Measurements from ENCODE around the gene AGR3. TPM values are rescaled to one million over a fixed set of nuclear protein-coding genes. Genes with fewer than 3 reads are reported as not detected.
A peak's percentile ranks its signal among the peaks of the same experiment; 100 is the strongest.
"Not testable (repeated sequence)": the region's sequence is repeated elsewhere in the genome, so short reads cannot be mapped to it uniquely, and the experiment has no call there.

AGR3 gene
- total RNA-seq, 1 experiment from 2014 or later: not detected

DNA sequence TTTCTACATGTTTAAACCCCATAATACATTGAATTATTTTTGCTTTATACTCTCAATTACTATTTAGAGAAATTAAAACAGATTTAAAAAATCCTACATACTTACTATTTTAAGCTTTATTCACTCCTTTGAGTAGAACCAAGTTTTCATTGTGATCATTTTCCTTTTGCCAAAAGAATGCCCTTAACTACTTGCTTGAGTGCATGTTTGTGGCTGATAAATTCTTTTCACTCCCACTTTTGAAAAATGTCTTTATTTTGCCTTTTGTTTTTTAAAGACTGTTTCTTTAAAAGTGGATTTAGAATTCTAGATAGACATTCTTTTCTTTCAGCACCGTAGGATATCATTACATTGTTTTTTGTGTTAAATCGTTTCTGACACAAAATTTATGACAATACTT is 22.3 kb upstream of the AGR3 start:
- in situ Hi-C loops (cut with HindIII; ENCODE audit: low pct_unique_long_range_greater_than_20kb, low sequenced_read_pairs): no loop called here
- no peak for DNase-seq (ENCODE audit: low read depth)

- DNase-seq (ENCODE audit: low read depth): no peak
- in situ Hi-C loops (cut with HindIII; ENCODE audit: low pct_unique_long_range_greater_than_20kb, low sequenced_read_pairs): no loop called here
These were observed 18.5 kb upstream of the AGR3 start for GRCh38 chr7:16900209-16900768.

GRCh38 chr7:16891874-16892643 is 10.3 kb upstream of the AGR3 start:
- no peak for DNase-seq (ENCODE audit: low read depth)
- in situ Hi-C loops (cut with HindIII; ENCODE audit: low pct_unique_long_range_greater_than_20kb, low sequenced_read_pairs): no loop called here

DNA sequence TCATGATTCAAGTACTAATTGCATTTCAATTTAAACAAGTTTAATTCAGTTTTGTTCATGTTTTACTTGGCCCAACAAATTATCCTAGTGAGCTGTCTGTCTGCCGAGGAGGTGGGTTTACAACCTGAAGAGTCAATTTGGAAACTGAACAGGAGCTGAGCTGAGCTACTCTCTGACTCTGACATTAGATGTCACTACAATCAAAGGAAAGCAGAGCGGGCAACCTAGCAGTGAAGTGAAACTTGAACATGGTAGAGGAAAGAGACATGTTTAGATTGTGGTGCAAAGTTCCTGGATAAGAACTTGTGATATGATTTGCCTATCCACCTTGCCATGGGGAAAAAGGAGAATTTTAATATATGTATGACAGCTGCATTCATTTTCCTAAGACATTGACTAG is 9.6 kb upstream of the AGR3 start:
- in situ Hi-C loops (cut with HindIII; ENCODE audit: low pct_unique_long_range_greater_than_20kb, low sequenced_read_pairs): no loop called here
- peak; percentile 9 for DNase-seq (ENCODE audit: low read depth)

GRCh38 chr7:16889851-16890415 is 8.2 kb upstream of the AGR3 start:
- in situ Hi-C loops (cut with HindIII; ENCODE audit: low pct_unique_long_range_greater_than_20kb, low sequenced_read_pairs): no loop called here

GRCh38 chr7:16889305-16889704 is 7.5 kb upstream of the AGR3 start:
- in situ Hi-C loops (cut with HindIII; ENCODE audit: low pct_unique_long_range_greater_than_20kb, low sequenced_read_pairs): no loop called here
- DNase-seq (ENCODE audit: low read depth): no peak

More at GRCh38 chr7:16889851-16890415, 8.2 kb upstream of the AGR3 start:
- no peak for DNase-seq (ENCODE audit: low read depth)

DNA sequence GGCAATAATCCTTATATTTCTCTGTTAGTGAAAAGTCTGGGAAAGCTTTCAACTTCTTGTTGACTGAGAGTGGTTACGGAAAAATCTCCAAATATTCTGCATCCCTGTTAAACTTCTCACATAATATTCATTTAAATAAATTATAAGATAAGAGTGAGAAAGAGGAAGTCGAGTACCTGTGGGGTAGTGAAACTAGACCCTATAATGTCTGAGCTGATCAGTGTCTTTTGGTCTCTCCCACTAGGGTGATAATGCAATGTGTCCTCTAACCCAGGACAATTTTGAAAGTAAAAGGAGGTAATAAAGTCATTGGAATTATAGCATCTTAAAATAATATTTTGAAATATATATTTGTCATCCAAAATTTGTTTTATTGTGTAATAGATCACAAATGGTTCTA is 2.1 kb upstream of the AGR3 start:
- no peak for DNase-seq (ENCODE audit: low read depth)
- in situ Hi-C loops (cut with HindIII; ENCODE audit: low pct_unique_long_range_greater_than_20kb, low sequenced_read_pairs): no loop called here

DNA sequence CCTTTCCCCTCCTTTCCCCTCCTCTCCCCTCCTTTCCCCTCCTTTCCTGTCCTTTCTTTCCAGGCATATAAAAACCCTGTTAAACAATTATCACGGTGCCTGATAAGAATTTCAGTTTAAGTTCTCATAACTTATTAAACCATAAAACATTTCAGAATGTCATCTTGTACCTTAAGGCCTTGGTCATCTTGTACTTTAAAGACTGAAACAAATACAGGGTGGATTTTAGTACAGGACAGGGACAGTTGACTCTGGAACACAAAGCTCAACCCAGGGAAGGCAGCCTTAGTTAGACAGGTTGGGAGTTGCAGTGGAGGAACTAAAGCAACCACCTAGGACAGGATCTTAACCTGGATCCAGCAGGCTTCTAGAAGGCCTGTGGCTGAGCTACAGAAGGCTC is 1.2 kb downstream of the AGR3 start:
- no peak for DNase-seq (ENCODE audit: low read depth)
- in situ Hi-C loops (cut with HindIII; ENCODE audit: low pct_unique_long_range_greater_than_20kb, low sequenced_read_pairs): no loop called here

DNA sequence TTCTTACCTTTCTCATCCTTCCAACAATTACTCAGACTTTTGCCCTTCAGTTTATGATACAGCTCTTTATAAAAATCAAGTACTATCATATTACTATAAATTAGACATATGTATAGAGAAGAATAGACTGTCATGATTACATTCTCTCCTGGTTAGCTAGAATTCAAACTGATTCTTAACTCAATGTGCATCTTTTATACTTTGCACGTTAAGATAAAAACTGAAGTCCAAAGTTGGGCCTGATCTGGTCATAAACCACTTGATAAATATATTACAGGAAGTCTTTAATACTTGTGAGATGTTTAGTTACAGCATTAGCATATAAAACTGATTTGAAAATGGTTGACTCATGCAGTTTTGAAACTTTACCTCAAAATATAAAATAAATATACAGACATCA is 2.6 kb downstream of the AGR3 start:
- in situ Hi-C loops (cut with HindIII; ENCODE audit: low pct_unique_long_range_greater_than_20kb, low sequenced_read_pairs): no loop called here
- DNase-seq (ENCODE audit: low read depth): no peak

DNA sequence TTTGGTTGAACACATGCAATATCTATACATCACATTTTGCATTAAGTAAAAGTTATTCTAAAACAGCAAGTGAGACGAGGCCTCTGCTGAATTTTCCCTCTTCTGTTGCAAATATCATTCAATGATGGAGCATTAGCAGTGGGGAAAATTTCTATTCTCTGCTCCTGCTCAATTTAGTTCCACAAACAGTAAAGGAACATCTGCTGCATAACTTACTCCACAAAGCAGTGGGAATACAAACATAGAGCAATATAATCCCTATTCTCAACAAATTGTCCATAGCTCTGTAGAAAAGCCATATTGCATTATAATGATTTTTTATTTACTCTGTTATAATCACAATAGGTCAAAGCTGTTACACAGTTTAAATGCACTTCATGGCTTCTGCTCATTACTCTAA is 5.9 kb downstream of the AGR3 start:
- in situ Hi-C loops (cut with HindIII; ENCODE audit: low pct_unique_long_range_greater_than_20kb, low sequenced_read_pairs): no loop called here

GRCh38 chr7:16874066-16874465 is 7.7 kb downstream of the AGR3 start:
- in situ Hi-C loops (cut with HindIII; ENCODE audit: low pct_unique_long_range_greater_than_20kb, low sequenced_read_pairs): no loop called here
- no peak for DNase-seq (ENCODE audit: low read depth)

More for the DNA sequence above, 5.9 kb downstream of the AGR3 start:
- no peak for DNase-seq (ENCODE audit: low read depth)

DNA sequence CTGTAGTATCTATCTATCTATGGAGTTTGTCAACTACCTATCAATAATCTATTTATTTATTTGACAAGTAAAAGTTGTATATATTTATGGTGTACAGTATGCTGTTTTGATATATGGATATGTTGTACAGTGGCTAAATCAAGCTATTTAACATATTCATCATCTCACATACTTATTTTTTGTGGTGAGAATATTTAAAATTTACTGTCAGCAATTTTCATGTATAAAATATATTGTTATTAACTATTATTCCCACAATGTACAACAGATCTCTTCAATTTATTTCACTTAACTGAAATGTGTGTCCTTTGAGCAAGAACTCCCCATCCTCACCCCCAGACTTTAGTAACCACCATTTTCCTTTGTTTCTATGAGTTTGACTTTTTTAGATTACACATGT is 14.5 kb downstream of the AGR3 start:
- in situ Hi-C loops (cut with HindIII; ENCODE audit: low pct_unique_long_range_greater_than_20kb, low sequenced_read_pairs): no loop called here
- DNase-seq (ENCODE audit: low read depth): no peak

DNA sequence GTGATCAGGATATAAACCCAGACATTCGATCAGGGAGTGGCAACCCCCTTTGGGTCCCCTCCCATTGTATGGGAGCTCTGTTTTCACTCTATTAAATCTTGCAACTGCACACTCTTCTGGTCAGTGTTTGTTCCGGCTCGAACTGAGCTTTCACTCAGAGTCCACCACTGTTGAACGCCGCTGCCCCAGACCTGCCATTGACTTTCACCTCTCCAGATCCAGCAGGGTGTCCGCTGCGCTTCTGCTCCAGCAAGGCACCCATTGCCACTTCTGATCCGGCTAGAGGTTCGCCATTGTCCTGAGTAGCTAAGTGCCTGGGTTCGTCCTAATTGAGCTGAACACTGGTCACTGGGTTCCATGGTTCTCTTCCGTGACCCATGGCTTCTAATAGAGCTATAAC is 28.6 kb downstream of the AGR3 start:
- in situ Hi-C loops (cut with HindIII; ENCODE audit: low pct_unique_long_range_greater_than_20kb, low sequenced_read_pairs); DNase-seq (ENCODE audit: low read depth): not testable (repeated sequence)

DNA sequence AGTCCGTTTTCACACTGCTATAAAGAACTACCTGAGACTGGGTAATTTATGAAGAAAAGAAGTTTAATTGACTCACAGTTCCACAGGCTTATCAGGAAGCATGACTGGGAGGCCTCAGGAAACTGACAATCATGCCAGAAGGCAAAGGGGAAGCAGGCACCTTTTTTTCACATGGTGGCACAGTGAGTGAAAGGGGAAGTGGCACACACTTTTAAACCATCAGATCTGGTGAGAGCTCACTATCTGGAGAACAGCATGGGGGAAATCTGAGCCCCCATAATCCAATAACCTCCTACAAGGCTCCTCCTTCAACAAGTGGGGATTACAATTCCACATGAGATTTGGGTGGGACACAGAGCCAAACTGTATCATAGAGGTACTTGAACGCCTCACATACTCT is 30.0 kb downstream of the AGR3 start:
- in situ Hi-C loops (cut with HindIII; ENCODE audit: low pct_unique_long_range_greater_than_20kb, low sequenced_read_pairs): no loop called here

DNA sequence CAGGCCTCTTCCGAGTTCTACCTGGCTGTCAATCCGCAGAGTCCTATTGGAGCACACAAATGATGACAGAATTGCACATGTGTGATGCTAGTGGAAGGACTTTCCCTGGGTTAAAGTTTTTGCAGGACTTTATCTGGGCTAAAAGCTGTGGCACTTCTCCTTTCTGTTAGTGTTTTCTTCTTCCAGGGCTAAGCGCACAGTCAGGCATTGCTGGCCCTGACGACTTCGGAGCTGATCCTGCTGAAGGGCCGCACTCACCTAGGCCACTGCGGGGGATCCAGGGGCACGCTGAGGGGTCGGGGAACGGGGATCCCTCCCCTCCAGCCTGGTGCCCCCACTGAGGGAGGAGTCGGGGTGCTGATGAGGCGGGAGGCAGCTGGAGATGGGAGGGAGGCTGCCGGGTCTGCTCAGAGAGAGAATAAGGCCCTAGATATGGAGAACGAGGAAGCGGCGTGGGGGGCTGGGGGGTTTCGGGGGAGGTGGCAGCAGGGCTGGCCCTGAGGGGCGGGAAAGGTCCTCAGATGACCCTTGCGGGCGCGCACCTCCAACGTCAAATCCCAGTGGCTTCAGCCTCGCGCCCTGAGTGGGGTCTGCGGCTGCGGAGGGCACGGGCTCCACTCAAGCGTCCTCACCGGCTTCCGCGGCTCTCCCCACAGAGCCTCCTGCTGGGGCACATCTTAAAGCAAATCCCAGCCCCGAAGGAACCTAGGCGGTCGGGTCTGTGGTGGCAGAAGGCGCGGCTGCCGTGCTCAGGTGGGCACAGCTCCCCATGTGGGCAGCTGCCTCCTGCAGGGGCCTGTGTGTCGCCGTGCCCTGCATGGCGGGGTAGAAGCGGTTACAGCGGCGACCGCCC is 30.9 kb downstream of the AGR3 start:
- DNase-seq (ENCODE audit: low read depth): no peak
- in situ Hi-C loops (cut with HindIII; ENCODE audit: low pct_unique_long_range_greater_than_20kb, low sequenced_read_pairs): no loop called here

More for the DNA sequence above, 30.0 kb downstream of the AGR3 start:
- no peak for DNase-seq (ENCODE audit: low read depth)

DNA sequence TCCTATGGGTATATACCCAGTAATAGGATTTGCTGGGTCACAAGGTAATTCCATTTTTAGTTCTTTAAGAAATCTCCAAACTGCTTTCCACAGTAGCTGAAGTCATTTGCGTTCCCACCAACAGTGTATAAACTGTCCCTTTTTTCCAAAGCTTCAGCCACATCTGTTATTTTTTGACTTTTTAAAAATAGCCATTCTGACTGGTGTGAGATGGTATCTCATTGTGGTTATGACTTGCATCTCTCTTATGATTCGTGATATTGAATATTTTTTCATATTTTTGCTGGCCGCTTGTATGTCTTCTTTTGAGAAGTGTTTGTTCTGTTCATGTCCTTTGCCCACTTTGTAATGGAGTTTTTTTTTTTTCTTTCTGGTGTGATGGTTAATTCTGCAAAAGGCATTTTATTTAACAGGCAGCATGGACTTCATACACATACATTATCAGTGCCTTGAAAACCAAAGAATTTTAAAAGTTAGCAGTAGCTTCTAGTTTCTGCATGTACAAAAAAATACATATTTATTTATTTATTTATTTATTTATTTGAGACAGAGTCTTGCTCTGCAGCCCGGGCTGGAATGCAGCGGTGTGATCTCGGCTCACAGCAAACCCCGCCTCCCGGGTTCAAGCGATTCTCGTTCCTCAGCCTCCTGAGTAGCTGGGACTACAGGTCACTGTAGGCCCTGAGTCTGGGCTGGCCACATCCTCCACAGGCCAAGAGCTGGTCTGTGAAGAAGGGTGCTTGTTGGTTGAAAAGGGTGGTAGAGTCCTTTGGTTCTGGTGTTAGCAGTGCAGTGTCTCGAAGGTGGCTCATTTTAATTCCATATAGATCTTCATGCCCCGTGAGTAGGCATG is 32.3 kb downstream of the AGR3 start:
- in situ Hi-C loops (cut with HindIII; ENCODE audit: low pct_unique_long_range_greater_than_20kb, low sequenced_read_pairs): no loop called here
- DNase-seq (ENCODE audit: low read depth): no peak

GRCh38 chr7:16847381-16847860 is 34.4 kb downstream of the AGR3 start:
- in situ Hi-C loops (cut with HindIII; ENCODE audit: low pct_unique_long_range_greater_than_20kb, low sequenced_read_pairs): no loop called here
- no peak for DNase-seq (ENCODE audit: low read depth)

DNA sequence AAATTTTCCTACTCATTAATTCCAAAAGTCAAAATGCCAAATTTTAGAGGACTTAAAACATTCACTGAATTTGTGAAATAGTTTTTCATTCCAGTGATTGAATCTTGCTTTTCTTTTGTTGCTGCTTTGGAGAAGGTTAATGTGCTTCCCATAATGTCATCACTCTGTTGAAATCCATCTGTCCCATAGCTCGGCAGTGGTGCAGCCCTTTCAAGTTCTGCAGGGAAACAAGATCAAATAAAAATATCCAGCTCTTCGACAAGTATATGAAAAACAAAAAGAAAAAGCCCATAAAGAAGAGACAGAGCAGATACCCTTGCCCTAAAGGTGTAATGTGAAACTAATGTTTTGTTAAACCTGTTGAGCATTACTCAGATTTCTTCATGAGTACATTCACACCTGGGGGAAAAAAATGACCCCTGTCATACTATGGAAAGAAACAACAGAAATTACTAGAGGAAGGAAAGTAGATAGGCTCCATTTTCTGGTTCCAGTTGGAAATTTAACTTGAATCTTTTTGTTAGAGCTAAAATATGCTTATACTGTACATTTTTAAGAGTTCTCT is 35.1 kb downstream of the AGR3 start:
- in situ Hi-C loops (cut with HindIII; ENCODE audit: low pct_unique_long_range_greater_than_20kb, low sequenced_read_pairs): no loop called here
- DNase-seq (ENCODE audit: low read depth): no peak

All from Caki2 (cell line).